ENCODE results near the gene SH2B2.

- no peak for TF ChIP-seq CTCF (IDR thresholded peaks at IDR 0.05; ENCODE audit: low read depth, low read length)
- TF ChIP-seq POLR2A (IDR thresholded peaks at IDR 0.05; ENCODE audit: extremely low read depth, insufficient read length), result no peak
- no peak for TF ChIP-seq MYC (IDR thresholded peaks at IDR 0.05; ENCODE audit: low read depth, low read length)
These were observed 32.7 kb upstream of the SH2B2 start for GRCh38 chr7:102253973-102254370.

Measured in NB4 (cell line).